ENCODE results near the gene TBC1D10B.
A peak's percentile ranks its signal among the peaks of the same experiment; 100 is the strongest.
"Not testable (repeated sequence)": the region's sequence is repeated elsewhere in the genome, so short reads cannot be mapped to it uniquely, and the experiment has no call there.

Gene TBC1D10B

DNA sequence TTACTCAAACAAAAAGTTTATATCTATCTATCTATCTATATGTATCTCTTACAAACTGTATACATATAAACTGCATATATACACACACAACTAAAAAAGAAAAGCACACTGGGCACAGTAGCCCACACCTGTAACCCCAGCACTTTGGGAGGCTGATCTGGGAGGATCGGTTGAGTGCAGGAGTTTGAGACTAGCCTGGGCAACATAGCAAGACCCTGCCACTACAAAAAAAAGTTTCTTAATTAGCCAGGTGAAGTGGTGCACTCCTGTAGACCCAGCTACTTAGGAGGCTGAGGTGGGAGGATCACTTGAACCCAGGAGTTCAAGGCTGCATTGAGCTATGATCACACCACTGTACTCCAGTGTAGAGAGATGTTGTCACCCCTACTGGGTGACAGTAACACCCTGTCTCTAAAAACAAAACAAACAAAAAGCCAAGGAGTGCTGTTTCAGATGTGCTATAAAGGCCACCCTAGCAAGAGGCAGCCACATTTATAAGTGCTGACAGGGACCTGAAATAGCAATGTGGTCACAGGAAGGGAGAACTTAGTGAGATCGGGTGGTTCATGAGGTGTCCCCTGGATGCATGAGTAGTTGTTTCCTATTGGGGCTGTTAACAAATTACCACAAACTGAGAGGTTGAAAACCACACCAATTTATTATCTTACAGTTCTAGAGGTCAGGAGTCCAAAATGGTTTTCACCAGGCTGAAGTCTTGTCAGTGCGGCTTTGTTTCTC, 20.0 kb downstream of the TBC1D10B start:
- TF ChIP-seq ZNF274 (IDR thresholded peaks at IDR 0.05; ENCODE audit: low read depth, low read length), result no peak
- H3K4me3 ChIP-seq (ENCODE audit: low read length), result peak overlapping the region; percentile 16; the same call in 1 of the 2 replicates

DNA sequence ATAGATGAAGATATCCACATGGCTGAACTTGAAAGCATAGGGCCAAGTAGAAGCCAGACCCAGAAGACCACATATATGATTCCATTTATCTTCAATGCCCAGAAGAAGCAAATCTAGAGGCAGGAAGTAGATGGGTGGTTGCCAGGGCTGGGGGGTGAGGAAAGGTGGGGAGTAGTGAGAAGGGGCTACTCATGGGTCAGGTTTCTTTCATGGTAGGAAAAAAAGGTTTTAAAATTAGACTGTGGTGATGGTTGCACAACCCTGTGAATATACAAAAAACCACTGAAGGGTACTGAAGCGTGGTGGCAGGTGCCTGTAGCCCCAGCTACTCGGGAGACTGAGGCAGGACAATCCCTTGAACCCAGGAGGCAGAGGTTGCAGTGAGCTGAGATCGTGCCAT, 20.6 kb downstream of the TBC1D10B start:
- peak overlapping the region; percentile 16; the same call in 1 of the 2 replicates for H3K4me3 ChIP-seq (ENCODE audit: low read length)
- TF ChIP-seq ZNF274 (IDR thresholded peaks at IDR 0.05; ENCODE audit: low read depth, low read length), result no peak

DNA sequence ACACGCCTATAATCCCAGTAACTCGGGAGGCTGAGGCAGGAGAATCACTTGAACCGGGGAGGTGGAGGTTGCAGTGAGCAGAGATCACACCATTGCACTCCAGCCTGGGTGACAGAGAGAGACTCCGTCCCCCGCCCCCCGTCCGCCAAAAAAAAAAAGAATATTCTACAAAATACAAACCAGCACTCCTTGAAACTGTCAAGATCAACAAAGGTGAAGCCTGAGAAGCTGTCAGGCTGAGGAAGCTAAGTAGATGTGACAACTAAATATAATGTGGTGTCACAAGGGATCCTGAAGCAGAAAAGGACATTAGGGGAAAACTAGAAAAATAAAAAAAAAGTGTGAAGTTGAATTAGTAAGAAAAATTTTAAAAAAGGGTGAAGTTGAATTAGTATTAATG, 21.4 kb downstream of the TBC1D10B start:
- no peak for TF ChIP-seq ZNF274 (IDR thresholded peaks at IDR 0.05; ENCODE audit: low read depth, low read length)
- no peak overlapping the region for H3K4me3 ChIP-seq (ENCODE audit: low read length)

DNA sequence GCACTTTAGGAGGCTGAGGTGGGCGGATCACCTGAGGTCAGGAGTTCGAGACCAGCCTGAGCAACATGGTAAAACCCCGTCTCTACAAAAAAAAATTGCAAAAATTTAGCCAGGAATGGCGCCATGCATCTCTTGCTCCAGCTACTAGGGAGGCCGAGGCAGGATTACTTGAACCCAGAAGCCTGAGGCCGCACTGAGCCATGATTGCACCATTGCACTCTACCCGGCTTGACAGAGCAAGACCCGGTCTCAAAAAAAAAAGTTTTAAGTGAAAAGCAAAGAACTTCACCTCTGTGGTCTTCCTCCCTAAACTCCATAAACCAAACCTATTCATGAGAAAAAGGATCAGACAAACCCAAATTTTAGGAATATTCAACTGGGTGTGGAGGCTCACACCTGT, 22.2 kb downstream of the TBC1D10B start:
- no peak for TF ChIP-seq ZNF274 (IDR thresholded peaks at IDR 0.05; ENCODE audit: low read depth, low read length)
- H3K4me3 ChIP-seq (ENCODE audit: low read length), result no peak overlapping the region

DNA sequence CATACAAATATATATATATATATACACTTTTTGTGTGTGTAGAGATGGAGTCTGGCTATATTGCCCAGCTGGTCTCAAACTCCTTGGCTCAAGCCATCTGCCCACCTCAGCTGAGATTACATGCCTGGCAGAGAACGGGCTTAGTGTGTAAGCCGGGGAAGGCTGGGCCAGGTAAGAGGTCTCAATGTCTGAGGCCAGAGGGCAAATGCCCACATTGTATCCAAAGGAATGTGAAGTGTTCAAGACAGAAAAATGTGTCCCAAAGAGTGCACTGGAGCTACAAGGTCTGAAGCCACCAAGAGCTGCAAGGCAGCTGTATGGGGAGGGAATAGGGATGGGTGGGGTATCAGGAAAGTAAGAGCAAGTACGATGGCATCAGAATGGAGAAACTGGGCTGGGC, 24.0 kb downstream of the TBC1D10B start:
- H3K4me3 ChIP-seq (ENCODE audit: low read length), result no peak overlapping the region
- TF ChIP-seq ZNF274 (IDR thresholded peaks at IDR 0.05; ENCODE audit: low read depth, low read length), result no peak

DNA sequence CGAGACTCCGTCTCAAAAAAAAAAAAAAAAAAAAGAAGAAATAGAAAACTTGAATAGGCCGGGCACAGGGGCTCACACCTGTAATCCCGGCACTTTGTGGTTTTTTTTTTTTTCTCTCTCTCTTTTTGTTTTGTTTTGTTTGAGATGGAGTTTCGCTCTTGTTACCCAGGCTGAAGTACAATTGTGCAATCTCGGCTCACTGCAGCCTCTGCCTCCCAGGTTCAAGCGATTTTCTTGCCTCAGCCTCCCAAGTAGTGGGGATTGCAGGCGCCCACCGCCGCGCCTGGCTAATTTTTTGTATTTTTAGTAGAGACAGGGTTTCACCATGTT, 26.8 kb downstream of the TBC1D10B start:
- not testable (repeated sequence) for H3K4me3 ChIP-seq (ENCODE audit: low read length)

DNA sequence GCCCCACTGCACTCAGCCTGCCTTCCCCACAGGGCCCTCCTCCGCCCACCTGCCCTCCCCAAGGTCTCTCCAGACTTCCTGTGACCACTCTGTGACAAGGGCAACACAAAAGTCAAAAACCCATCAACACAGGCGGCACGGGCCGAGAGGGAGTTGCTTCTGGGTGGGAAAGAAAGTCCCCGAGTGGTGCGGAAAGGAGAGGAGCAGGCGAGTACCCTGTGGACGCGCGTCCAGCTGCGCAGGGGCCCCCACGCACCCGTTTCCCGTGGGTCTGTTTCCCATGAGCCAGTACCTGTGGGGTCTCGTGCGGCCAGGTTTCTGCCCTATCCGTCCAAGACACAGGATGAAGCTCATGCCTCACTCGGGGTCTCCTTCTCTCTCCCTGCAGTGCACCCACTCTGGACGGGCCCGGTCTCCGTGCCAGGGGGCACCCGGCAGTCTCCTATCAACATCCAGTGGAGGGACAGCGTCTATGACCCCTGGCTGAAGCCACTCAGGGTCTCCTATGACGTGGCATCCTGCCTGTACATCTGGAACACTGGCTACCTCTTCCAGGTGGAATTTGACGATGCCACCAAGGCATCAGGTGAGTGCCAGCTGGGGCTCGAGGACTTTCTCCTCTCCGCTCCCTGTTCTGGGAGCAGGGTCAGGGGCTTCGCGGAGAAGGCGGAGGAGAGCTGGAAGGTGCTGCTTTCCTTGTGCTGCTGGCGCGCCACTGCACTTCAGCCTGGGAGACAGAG, 27.4 kb downstream of the TBC1D10B start:
- no peak for TF ChIP-seq ZNF274 (IDR thresholded peaks at IDR 0.05; ENCODE audit: low read depth, low read length)
- H3K4me3 ChIP-seq (ENCODE audit: low read length), result no peak overlapping the region

DNA sequence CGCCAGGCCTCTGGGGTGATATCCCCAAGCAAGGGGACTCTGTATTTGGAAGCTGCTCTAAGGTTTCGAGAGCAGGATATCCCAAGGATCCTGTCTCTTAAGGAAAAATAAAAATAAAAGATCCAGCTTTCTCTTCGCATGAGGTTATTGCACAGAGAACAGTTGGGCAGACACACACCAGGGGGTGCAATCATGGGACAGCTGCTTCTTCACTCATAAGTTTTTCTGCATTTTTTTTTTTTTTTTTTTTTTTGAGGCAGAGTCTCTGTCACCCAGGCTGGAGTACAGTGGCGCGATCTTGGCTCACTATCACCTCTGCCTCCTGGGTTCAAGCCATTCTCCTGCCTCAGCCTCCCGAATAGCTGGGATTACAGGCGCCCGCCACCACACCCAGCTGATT, 28.3 kb downstream of the TBC1D10B start:
- not testable (repeated sequence) for H3K4me3 ChIP-seq (ENCODE audit: low read length)

DNA sequence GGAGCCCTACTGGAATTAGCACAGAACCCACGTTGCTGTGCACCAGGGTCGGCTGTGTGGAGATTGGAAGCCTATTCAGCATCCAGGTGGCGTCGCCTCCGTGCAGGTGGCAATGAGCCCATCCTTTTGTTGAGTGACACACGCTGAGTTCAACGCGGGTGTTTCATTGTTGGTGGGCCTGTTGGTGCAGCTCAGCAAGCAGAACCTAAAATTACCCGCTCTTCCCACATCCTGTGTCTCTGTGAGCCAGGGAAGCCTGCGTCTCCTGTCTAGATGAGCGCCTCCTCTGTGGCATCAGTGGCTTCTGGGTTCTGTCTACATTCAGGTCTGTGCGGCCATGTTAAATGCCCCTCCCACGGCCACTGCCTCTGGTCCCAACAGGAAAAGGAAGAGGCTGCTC, 29.7 kb downstream of the TBC1D10B start:
- H3K4me3 ChIP-seq (ENCODE audit: low read length), result no peak overlapping the region
- no peak for TF ChIP-seq ZNF274 (IDR thresholded peaks at IDR 0.05; ENCODE audit: low read depth, low read length)

DNA sequence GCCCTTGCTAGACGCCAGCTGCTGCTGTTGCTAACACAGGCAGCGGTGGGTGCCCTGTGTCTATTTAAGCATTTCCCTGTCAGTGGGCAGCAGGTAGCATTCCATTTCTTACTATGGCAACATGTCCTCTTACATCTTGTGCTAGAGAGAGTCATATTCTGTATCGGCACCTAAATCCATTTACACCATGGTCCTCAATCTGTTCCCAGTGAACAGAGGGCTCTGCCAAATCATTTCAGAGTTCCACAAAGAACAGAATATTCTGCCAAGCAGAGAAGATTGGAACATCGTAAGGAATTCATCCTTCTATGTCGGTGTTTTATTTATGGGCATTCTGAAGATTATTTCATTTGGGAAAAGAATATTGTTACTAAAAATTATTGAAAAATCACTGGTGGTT, 31.6 kb downstream of the TBC1D10B start:
- not testable (repeated sequence) for H3K4me3 ChIP-seq (ENCODE audit: low read length)

DNA sequence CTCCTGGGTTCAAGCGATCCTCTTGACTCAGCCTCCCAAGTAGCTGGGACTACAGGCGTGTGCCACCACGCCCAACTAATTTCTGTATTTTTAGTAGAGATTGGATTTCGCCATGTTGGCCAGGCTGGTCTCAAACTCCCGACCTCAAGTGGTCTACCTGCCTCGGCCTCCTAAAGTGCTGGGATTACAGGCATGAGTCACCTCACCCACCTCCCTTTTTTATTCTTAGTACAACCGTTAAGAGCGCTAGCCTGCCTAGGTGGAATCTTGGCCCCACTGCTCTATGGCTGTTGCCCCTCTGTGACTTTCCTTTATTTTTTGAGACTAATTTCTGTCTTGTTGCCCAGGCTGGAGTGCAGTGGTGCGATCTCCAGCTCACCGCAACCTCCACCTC, 32.3 kb downstream of the TBC1D10B start:
- H3K4me3 ChIP-seq (ENCODE audit: low read length), result not testable (repeated sequence)

DNA sequence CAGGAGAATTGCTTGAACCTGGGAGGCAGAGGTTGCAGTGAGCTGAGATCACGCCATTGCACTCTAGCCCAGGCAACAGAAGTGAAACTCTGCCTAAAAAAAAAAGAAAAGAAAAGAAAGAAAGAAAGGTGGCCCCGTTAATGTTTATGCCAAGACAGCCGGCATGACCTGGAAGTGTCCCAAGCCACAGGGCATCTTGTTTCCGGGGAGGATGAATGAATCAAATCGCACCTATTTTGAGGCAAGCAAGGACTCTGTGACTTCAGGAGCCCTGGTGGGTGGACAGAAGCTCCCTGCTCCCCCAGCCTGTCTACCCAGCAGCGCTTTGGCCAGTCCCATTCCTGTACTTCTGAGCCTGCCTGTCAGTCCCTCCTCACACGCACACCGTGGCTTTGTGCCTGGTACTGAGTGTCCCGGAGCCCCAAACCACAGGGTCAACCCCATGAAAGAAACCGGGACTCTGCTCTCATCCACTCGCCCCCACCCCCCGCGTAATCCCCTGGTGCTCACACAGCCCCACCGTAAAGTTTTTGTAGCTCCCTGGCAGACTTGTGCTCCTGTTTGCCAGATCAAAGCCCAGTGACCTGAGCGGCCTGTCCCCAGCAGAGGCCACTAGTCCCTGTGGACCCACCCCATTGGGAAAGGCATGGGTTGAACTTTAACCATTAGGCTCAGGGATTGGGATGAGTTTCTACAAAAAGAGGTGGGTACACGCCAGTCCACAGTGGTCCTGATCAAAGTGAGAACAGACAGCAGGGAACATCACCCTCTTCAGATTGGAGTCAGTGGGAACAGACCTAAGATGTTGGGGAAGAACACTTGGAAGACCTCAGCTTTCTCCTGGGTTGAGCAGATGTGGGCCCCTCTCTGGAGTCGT, 34.5 kb downstream of the TBC1D10B start:
- TF ChIP-seq ZNF274 (IDR thresholded peaks at IDR 0.05; ENCODE audit: low read depth, low read length), result no peak
- peak overlapping the region; percentile 62; the same call in 1 of the 2 replicates for H3K4me3 ChIP-seq (ENCODE audit: low read length)

DNA sequence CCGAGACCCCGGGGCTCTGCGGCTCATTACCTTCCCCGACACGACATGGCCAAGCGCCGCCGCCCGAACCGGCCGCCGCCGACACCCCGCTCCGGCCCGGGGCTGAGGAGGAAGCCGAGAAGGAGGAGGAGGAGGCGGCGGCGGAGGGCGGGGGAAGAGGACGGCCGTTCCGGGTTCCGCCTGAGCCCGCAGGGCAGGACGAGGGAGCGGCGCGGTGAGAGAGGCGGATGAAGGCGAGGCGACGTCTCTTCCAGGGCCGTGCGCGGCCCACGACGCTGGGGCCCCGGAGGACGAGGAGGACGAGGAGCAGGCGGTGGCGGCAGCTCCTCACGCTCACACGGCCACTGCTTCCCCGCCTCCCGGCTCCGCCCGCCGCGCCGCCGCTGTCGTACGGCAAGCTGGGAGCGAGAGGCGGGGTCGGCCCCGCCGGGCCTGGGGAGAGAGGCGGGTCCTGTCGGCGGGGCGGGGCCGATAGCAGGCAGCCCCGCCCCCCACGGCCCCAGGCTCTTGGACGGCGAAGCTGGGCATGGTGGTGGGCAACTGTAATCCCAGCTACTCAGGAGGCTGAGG, 35.2 kb downstream of the TBC1D10B start:
- H3K4me3 ChIP-seq (ENCODE audit: low read length), result peak overlapping the region; percentile 62; the same call in 1 of the 2 replicates

DNA sequence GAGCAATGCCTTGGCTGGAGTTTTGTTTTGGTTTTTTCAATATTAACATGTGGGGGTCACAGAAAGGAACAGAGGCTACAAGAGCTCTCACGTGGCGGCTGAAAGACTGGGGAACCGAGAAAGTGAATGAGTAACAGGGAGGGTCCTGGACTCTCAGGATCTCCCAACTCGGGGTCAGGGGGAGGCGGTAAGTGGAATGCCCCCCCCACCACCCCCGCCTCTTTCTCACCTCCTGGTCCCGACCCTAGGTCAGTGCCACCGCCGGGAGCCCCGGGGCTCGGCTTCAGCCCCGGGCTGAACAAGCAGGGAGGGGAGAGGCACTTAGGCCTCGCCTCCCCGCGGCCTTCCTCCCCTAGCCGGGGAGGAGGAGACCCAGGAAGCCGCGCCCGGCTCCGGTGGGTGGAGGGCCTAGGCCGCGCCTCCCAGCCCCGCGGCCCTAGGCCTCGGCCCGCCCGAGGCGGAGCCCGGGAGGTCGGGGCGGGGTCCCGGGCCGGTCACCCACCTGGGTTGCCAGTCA, 35.8 kb downstream of the TBC1D10B start:
- peak overlapping the region; percentile 62; the same call in 1 of the 2 replicates for H3K4me3 ChIP-seq (ENCODE audit: low read length)

DNA sequence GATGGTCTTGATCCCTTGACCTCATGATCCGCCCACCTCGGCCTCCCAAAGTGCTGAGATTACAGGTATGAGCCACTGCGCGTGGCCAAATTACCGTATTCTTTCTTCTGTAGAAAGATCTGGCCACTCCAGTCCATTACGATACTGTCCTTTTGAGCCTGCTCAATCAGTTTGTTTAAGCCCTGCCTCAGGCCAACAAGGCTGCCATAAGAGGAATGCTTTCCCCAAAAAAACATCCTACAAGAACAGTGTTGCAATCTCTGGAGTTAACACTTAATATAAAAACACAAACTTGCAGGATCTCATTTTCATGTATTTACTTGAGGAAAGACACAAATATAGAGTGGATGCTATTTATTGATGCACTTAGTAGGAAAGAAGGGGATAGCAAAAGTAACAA, 46.1 kb downstream of the TBC1D10B start:
- H3K4me3 ChIP-seq (ENCODE audit: low read length), result not testable (repeated sequence)

DNA sequence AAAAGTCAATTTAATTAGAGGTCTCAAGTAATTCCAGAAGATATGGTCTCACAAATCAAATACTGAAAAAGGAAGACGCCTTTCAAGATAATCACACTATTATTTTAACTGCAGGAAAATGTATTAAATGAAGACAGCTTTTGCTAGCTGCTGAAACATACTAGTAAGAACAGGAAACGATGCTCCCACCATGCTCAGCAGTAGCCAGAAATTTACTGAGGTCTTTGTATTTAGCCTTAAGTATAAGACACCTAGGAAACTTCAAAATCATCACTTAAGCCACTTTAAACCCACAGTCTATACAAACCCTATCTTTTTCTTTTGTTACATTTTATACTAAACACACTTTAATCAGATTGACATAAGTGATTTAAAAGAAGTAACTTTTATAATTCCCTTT, 51.6 kb downstream of the TBC1D10B start:
- not testable (repeated sequence) for H3K4me3 ChIP-seq (ENCODE audit: low read length)

DNA sequence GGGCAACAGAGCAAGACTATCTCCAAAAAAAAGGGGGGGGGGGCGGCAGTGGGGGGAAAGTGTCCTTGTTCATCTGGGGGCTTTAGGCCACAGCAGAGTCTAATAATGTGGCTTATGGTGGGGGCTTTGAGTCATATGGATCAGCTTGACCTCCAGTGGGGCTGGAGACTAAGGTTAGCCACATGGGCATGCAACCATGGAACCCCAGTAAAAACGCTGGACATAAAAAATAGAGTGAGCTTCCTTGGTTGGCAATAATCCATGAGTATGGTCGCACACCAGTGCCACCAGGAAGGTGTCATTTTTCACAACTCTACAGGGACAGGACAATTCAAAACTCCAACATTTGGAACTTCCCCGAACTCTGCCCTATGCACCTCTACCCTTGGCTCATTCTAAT, 59.4 kb downstream of the TBC1D10B start:
- H3K4me3 ChIP-seq (ENCODE audit: low read length), result not testable (repeated sequence)

DNA sequence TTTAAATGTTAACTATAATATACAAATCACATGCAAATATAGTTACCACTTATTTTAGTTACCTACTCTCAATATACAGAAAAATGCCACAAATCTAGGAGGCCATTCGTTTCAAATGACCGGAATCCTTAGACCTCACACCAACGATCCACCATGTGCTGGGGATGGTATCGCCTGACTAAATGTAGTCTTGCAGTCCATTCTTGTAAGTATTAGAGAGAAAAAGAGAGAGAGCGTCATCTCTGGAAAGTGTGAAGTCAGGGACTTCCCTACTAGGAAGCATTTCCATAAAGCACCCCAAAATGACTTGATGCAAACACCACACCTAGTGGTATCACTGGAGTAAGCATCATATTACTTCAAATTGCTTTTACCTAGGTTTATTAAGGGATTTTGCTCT, 61.0 kb downstream of the TBC1D10B start:
- H3K4me3 ChIP-seq (ENCODE audit: low read length), result not testable (repeated sequence)
